ENCODE results near the gene MORN5.

MORN5 gene

GRCh38 chr9:122239722-122240121, 80.0 kb downstream of the MORN5 start:
- DNase-seq: no peak

GRCh38 chr9:122244349-122244748, 84.6 kb downstream of the MORN5 start:
- DNase-seq: no peak

- DNase-seq: no peak
Observed at GRCh38 chr9:122246666-122247065, 87.0 kb downstream of the MORN5 start.

- no peak for DNase-seq
Observed at GRCh38 chr9:122248448-122248865, 88.7 kb downstream of the MORN5 start.
